Measurements from ENCODE around the gene SNRPD3.
"Not testable (repeated sequence)": the region's sequence is repeated elsewhere in the genome, so short reads cannot be mapped to it uniquely, and the experiment has no call there.

SNRPD3 gene

GRCh38 chr22:24555165-24556039, at the start of gene SNRPD3:
Gene SNRPD3 (plus strand): TSS chr22:24555999. CDS start chr22:24557675, 1,676 bp downstream.
- peak; percentile 100 for DNase-seq

GRCh38 chr22:24506802-24507438, 48.9 kb upstream of the SNRPD3 start:
- DNase-seq: no peak

GRCh38 chr22:24507716-24508115, 48.1 kb upstream of the SNRPD3 start:
- no peak for DNase-seq

GRCh38 chr22:24510637-24511625, 44.9 kb upstream of the SNRPD3 start:
- peak; percentile 17 for DNase-seq

GRCh38 chr22:24512043-24512442, 43.8 kb upstream of the SNRPD3 start:
- no peak for DNase-seq

- DNase-seq: no peak
These were observed 42.2 kb upstream of the SNRPD3 start for GRCh38 chr22:24513378-24514240.

- no peak for DNase-seq
These were observed 41.4 kb upstream of the SNRPD3 start for GRCh38 chr22:24514241-24515026.

GRCh38 chr22:24515027-24515338, 40.8 kb upstream of the SNRPD3 start:
- no peak for DNase-seq

GRCh38 chr22:24516301-24516737, 39.5 kb upstream of the SNRPD3 start:
- DNase-seq: no peak

- no peak for DNase-seq
These were observed 38.4 kb upstream of the SNRPD3 start for GRCh38 chr22:24517446-24517845.

GRCh38 chr22:24518228-24518627, 37.6 kb upstream of the SNRPD3 start:
- DNase-seq: no peak

GRCh38 chr22:24518771-24519485, 36.9 kb upstream of the SNRPD3 start:
- no peak for DNase-seq

- no peak for DNase-seq
These were observed 36.3 kb upstream of the SNRPD3 start for GRCh38 chr22:24519496-24519895.

- peak; percentile 44 for DNase-seq
These were observed 34.0 kb upstream of the SNRPD3 start for GRCh38 chr22:24521791-24522245.

GRCh38 chr22:24523873-24524272, 31.9 kb upstream of the SNRPD3 start:
- no peak for DNase-seq

- DNase-seq: peak; percentile 81
These were observed 30.3 kb upstream of the SNRPD3 start for GRCh38 chr22:24525416-24526037.

GRCh38 chr22:24526191-24526590, 29.6 kb upstream of the SNRPD3 start:
- DNase-seq: no peak

- no peak for DNase-seq
These were observed 25.9 kb upstream of the SNRPD3 start for GRCh38 chr22:24529898-24530297.

GRCh38 chr22:24530968-24531367, 24.8 kb upstream of the SNRPD3 start:
- not testable (repeated sequence) for DNase-seq

- no peak for DNase-seq
These were observed 23.7 kb upstream of the SNRPD3 start for GRCh38 chr22:24532075-24532474.

Measured in CD4-positive, alpha-beta T cell treated with Interleukin-21 for 1 hour (primary cell).